ENCODE results near the gene CD40.

CD40 gene

DNA sequence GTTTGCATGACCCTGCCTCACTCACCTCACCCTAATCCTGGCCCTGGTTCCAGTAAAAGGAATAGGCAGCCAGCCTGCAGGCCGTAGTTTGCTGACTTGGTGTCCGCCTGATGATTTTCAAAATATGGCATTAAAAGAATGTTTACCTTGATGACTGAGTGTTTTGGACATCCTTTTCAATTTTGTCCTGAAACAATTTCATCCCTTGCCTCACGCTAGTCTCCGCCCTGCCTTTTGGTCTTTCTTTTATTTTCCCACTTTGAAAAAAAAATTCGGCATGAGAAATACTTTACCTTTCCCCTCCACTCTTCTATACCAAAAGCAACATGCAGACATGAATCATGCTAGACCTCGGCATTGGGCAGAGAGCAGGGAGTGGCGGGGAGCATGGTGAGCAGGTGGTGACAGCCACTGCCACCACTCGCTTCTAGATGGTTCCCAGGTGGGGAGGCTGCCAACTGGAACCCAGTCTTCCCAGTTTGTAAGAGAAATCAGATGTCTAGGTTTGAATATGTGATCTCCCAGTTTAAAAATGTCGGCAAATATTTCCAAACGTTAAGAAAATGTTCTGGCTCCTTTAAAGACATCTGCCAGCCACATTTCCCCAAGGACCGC, 9.4 kb downstream of the CD40 start:
- H2AK5ac ChIP-seq (ENCODE audit: low read length) = no peak overlapping the region
- no peaks in the 10 kb centered on the region for H3K79me2 ChIP-seq (ENCODE audit: control insufficient read depth, insufficient read depth, low read length)
- no peak overlapping the region for H3K4ac ChIP-seq (ENCODE audit: low read depth, low read length)
- no peaks in the 10 kb centered on the region for H3K4me1 ChIP-seq (ENCODE audit: control insufficient read depth, low read depth, low read length)
- H3K27ac ChIP-seq (ENCODE audit: low read depth, low read length) = no peak overlapping the region
- no peak overlapping the region for H3K9ac ChIP-seq (ENCODE audit: low read length)
- no peak overlapping the region for H4K8ac ChIP-seq (ENCODE audit: low read depth, low read length)
- no peaks in the 10 kb centered on the region for H3K79me1 ChIP-seq (ENCODE audit: low read length)
- H2BK120ac ChIP-seq (ENCODE audit: low read depth, low read length) = no peak overlapping the region
- no CpG with 5 or more reads among the region's 11 CpGs for WGBS (ENCODE audit: extremely low coverage, insufficient coverage, low lambda C conversion rate)
- no peak overlapping the region for H3K56ac ChIP-seq (ENCODE audit: low read length)
- no peak overlapping the region for H2BK15ac ChIP-seq (replicated peaks; ENCODE audit: low read depth)
- H3K18ac ChIP-seq (ENCODE audit: low read length) = no peak overlapping the region
- no peak overlapping the region for H3K23ac ChIP-seq (ENCODE audit: low read length)
- no peak overlapping the region for H3K4me3 ChIP-seq (ENCODE audit: low read length)
- H3K27me3 ChIP-seq (ENCODE audit: insufficient read depth, low read length, poor library complexity) = no peaks in the 10 kb centered on the region
- H2BK5ac ChIP-seq (ENCODE audit: low read length) = no peak overlapping the region
- no peak overlapping the region for H3K4me2 ChIP-seq (ENCODE audit: low read length)
- no peak for DNase-seq
- H4K5ac ChIP-seq (ENCODE audit: low read length) = no peak overlapping the region
- H3K36me3 ChIP-seq (ENCODE audit: control insufficient read depth, insufficient read depth, low read length) = no peaks in the 10 kb centered on the region

DNA sequence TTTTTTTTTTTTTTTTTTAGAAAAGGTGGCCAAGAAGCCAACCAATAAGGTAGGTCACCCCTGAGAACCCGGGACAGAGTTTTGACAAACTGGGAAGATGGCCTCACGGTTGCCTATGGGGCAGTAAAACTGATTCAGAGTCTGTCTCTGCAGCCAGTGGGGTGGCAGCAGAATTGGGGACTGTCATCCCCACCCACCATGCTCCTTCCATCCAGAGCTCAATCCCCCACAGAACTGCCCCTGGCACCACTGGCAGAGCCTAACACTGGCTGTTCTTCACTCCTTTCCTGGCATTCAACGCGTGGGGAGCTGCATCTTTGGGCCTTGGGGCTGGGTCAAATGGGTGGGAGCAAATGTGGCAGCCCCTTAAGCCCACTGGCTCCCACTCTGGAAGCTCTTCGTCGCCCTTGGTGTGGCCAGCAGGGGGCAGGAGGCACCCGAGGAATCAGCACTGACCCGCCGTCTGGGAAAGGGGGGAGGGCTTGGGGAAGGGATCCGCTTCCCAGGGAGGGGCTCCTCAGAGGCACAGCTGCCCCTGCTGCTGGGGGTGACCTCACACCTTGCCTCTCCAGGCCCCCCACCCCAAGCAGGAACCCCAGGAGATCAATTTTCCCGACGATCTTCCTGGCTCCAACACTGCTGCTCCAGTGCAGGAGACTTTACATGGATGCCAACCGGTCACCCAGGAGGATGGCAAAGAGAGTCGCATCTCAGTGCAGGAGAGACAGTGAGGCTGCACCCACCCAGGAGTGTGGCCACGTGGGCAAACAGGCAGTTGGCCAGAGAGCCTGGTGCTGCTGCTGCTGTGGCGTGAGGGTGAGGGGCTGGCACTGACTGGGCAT, 10.4 kb downstream of the CD40 start:
- Histone ChIP-seq H3K36me3 (ENCODE audit: control insufficient read depth, insufficient read depth, low read length) (no peaks in the 10 kb centered on the region), H3K79me2 (ENCODE audit: control insufficient read depth, insufficient read depth, low read length) (no peaks in the 10 kb centered on the region)

GRCh38 chr20:46129955-46130481, 11.9 kb downstream of the CD40 start:
- Histone ChIP-seq H3K79me2 (ENCODE audit: control insufficient read depth, insufficient read depth, low read length) (no peaks in the 10 kb centered on the region), H3K9ac (ENCODE audit: low read length) (no peak overlapping the region), H3K4ac (ENCODE audit: low read depth, low read length) (no peak overlapping the region), H3K56ac (ENCODE audit: low read length) (no peak overlapping the region), H3K36me3 (ENCODE audit: control insufficient read depth, insufficient read depth, low read length) (no peaks in the 10 kb centered on the region), H2BK120ac (ENCODE audit: low read depth, low read length) (no peak overlapping the region), H3K27ac (ENCODE audit: low read depth, low read length) (no peak overlapping the region), H3K27me3 (ENCODE audit: insufficient read depth, low read length, poor library complexity) (no peaks in the 10 kb centered on the region), H4K8ac (ENCODE audit: low read depth, low read length) (no peak overlapping the region), H3K4me1 (ENCODE audit: control insufficient read depth, low read depth, low read length) (no peaks in the 10 kb centered on the region), H3K79me1 (ENCODE audit: low read length) (no peaks in the 10 kb centered on the region), H3K23ac (ENCODE audit: low read length) (peak overlapping the region; percentile 9), H2BK5ac (ENCODE audit: low read length) (no peak overlapping the region), H3K4me3 (ENCODE audit: low read length) (no peak overlapping the region), H3K18ac (ENCODE audit: low read length) (no peak overlapping the region), H4K5ac (ENCODE audit: low read length) (no peak overlapping the region), H3K4me2 (ENCODE audit: low read length) (no peak overlapping the region), H2AK5ac (ENCODE audit: low read length) (no peak overlapping the region), H2BK15ac (replicated peaks; ENCODE audit: low read depth) (no peak overlapping the region)
- DNase-seq = peak; percentile 34
- no CpG with 5 or more reads among the region's 5 CpGs for WGBS (ENCODE audit: extremely low coverage, insufficient coverage, low lambda C conversion rate)

More for the DNA sequence above, 10.4 kb downstream of the CD40 start:
- no peak overlapping the region for H3K4me2 ChIP-seq (ENCODE audit: low read length)
- no peak overlapping the region for H2AK5ac ChIP-seq (ENCODE audit: low read length)
- H2BK120ac ChIP-seq (ENCODE audit: low read depth, low read length) = no peak overlapping the region
- H2BK15ac ChIP-seq (replicated peaks; ENCODE audit: low read depth) = no peak overlapping the region
- H3K4me1 ChIP-seq (ENCODE audit: control insufficient read depth, low read depth, low read length) = no peaks in the 10 kb centered on the region
- no peak overlapping the region for H3K4me3 ChIP-seq (ENCODE audit: low read length)
- H3K27ac ChIP-seq (ENCODE audit: low read depth, low read length) = no peak overlapping the region
- no peak overlapping the region for H4K5ac ChIP-seq (ENCODE audit: low read length)
- H3K9ac ChIP-seq (ENCODE audit: low read length) = no peak overlapping the region
- H3K23ac ChIP-seq (ENCODE audit: low read length) = no peak overlapping the region
- DNase-seq = peak; percentile 43
- no peak overlapping the region for H4K8ac ChIP-seq (ENCODE audit: low read depth, low read length)
- H3K27me3 ChIP-seq (ENCODE audit: insufficient read depth, low read length, poor library complexity) = no peaks in the 10 kb centered on the region
- H3K79me1 ChIP-seq (ENCODE audit: low read length) = no peaks in the 10 kb centered on the region
- no peak overlapping the region for H3K18ac ChIP-seq (ENCODE audit: low read length)
- no peak overlapping the region for H2BK5ac ChIP-seq (ENCODE audit: low read length)
- H3K56ac ChIP-seq (ENCODE audit: low read length) = no peak overlapping the region
- WGBS (ENCODE audit: extremely low coverage, insufficient coverage, low lambda C conversion rate) = no CpG with 5 or more reads among the region's 16 CpGs
- no peak overlapping the region for H3K4ac ChIP-seq (ENCODE audit: low read depth, low read length)

- Histone ChIP-seq H2BK5ac (ENCODE audit: low read length) (no peak overlapping the region), H3K4me1 (ENCODE audit: control insufficient read depth, low read depth, low read length) (no peaks in the 10 kb centered on the region), H3K18ac (ENCODE audit: low read length) (no peak overlapping the region), H3K27ac (ENCODE audit: low read depth, low read length) (no peak overlapping the region), H3K36me3 (ENCODE audit: control insufficient read depth, insufficient read depth, low read length) (no peaks in the 10 kb centered on the region), H3K4me3 (ENCODE audit: low read length) (no peak overlapping the region), H2BK120ac (ENCODE audit: low read depth, low read length) (no peak overlapping the region), H3K23ac (ENCODE audit: low read length) (no peak overlapping the region), H3K79me2 (ENCODE audit: control insufficient read depth, insufficient read depth, low read length) (no peaks in the 10 kb centered on the region), H3K27me3 (ENCODE audit: insufficient read depth, low read length, poor library complexity) (no peaks in the 10 kb centered on the region), H4K8ac (ENCODE audit: low read depth, low read length) (no peak overlapping the region), H3K79me1 (ENCODE audit: low read length) (no peaks in the 10 kb centered on the region), H3K4me2 (ENCODE audit: low read length) (no peak overlapping the region), H4K5ac (ENCODE audit: low read length) (no peak overlapping the region), H2AK5ac (ENCODE audit: low read length) (no peak overlapping the region), H3K9ac (ENCODE audit: low read length) (no peak overlapping the region), H2BK15ac (replicated peaks; ENCODE audit: low read depth) (no peak overlapping the region), H3K4ac (ENCODE audit: low read depth, low read length) (no peak overlapping the region), H3K56ac (ENCODE audit: low read length) (no peak overlapping the region)
- no CpG with 5 or more reads among the region's 4 CpGs for WGBS (ENCODE audit: extremely low coverage, insufficient coverage, low lambda C conversion rate)
- no peak for DNase-seq
These were observed 12.4 kb downstream of the CD40 start for GRCh38 chr20:46130534-46130933.

- no peak for DNase-seq
- Histone ChIP-seq H2AK5ac (ENCODE audit: low read length) (no peak overlapping the region), H3K56ac (ENCODE audit: low read length) (no peak overlapping the region), H3K9ac (ENCODE audit: low read length) (no peak overlapping the region), H3K4me3 (ENCODE audit: low read length) (no peak overlapping the region), H3K27ac (ENCODE audit: low read depth, low read length) (no peak overlapping the region), H3K4me1 (ENCODE audit: control insufficient read depth, low read depth, low read length) (peaks cover under 1% of the 10 kb centered on the region), H4K8ac (ENCODE audit: low read depth, low read length) (no peak overlapping the region), H2BK15ac (replicated peaks; ENCODE audit: low read depth) (no peak overlapping the region), H3K36me3 (ENCODE audit: control insufficient read depth, insufficient read depth, low read length) (no peaks in the 10 kb centered on the region), H3K79me1 (ENCODE audit: low read length) (no peaks in the 10 kb centered on the region), H2BK5ac (ENCODE audit: low read length) (no peak overlapping the region), H4K5ac (ENCODE audit: low read length) (no peak overlapping the region), H3K18ac (ENCODE audit: low read length) (no peak overlapping the region), H3K79me2 (ENCODE audit: control insufficient read depth, insufficient read depth, low read length) (no peaks in the 10 kb centered on the region), H3K23ac (ENCODE audit: low read length) (no peak overlapping the region), H2BK120ac (ENCODE audit: low read depth, low read length) (no peak overlapping the region), H3K4me2 (ENCODE audit: low read length) (no peak overlapping the region), H3K27me3 (ENCODE audit: insufficient read depth, low read length, poor library complexity) (no peaks in the 10 kb centered on the region), H3K4ac (ENCODE audit: low read depth, low read length) (no peak overlapping the region)
- WGBS (ENCODE audit: extremely low coverage, insufficient coverage, low lambda C conversion rate) = no CpG with 5 or more reads among the region's 6 CpGs
These were observed 13.3 kb downstream of the CD40 start for GRCh38 chr20:46131396-46131795.

Measured in mesendoderm (in vitro differentiated cells).